ACC112 (cell line): ENCODE data around the gene TGDS.

Source experiments
- H2AFZ ChIP-seq: fragments of 200-600 bp; sonication (generic); one replicate; pipeline ENCODE4 v1.6.0; 2017; ENCODE audit warnings: antibody characterized with exemption, low read length; ENCODE audit not compliant: unreplicated experiment
- H3K27ac ChIP-seq: fragments of 200-600 bp; sonication (generic); 2 replicates; pipeline ENCODE4 v1.5.1; 2014; ENCODE audit warnings: low read depth, mild to moderate bottlenecking, antibody characterized with exemption, low read length, moderate library complexity
- H3K27me3 ChIP-seq: fragments of 200-600 bp; sonication (generic); 2 replicates; pipeline ENCODE4 v1.6.1; 2014; ENCODE audit warnings: mild to moderate bottlenecking, antibody characterized with exemption, low read length, moderate library complexity, mixed read lengths; ENCODE audit not compliant: insufficient read depth
- H3K36me3 ChIP-seq: fragments of 200-600 bp; sonication (generic); 2 replicates; pipeline ENCODE4 v1.6.1; 2016; ENCODE audit warnings: mild to moderate bottlenecking, antibody characterized with exemption, low read length, moderate library complexity, mixed read lengths; ENCODE audit not compliant: insufficient read depth
- H3K4me1 ChIP-seq: fragments of 200-600 bp; sonication (generic); one replicate; pipeline ENCODE4 v1.6.1; 2016; ENCODE audit warnings: low read length, mixed read lengths; ENCODE audit not compliant: insufficient read depth, unreplicated experiment, control insufficient read depth
- H3K4me3 ChIP-seq: fragments of 200-600 bp; sonication (generic); 2 replicates; pipeline ENCODE4 v1.5.1; 2014; ENCODE audit warnings: mild to moderate bottlenecking, low read depth, low read length
- H3K79me2 ChIP-seq: fragments of 200-600 bp; sonication (generic); one replicate; pipeline ENCODE4 v1.6.0; 2016; ENCODE audit warnings: low read length; ENCODE audit not compliant: control insufficient read depth, unreplicated experiment, insufficient read depth

Gene TGDS

GRCh38 chr13:94620286-94620896 is 24.4 kb upstream of the TGDS start:
- Histone ChIP-seq H3K4me1 (no peaks in the 10 kb centered on the region), H2AFZ (no peak overlapping the region), H3K4me3 (no peak overlapping the region), H3K27ac (no peak overlapping the region), H3K27me3 (no peaks in the 10 kb centered on the region), H3K36me3 (peaks cover 18% of the 10 kb centered on the region), H3K79me2 (peaks cover 5% of the 10 kb centered on the region)

- Histone ChIP-seq H3K4me1 (no peaks in the 10 kb centered on the region), H3K27me3 (no peaks in the 10 kb centered on the region), H3K4me3 (no peak overlapping the region), H3K36me3 (peaks cover 17% of the 10 kb centered on the region), H2AFZ (no peak overlapping the region), H3K79me2 (peaks cover 16% of the 10 kb centered on the region), H3K27ac (no peak overlapping the region)
These were observed 21.5 kb upstream of the TGDS start for GRCh38 chr13:94617389-94618000.

DNA sequence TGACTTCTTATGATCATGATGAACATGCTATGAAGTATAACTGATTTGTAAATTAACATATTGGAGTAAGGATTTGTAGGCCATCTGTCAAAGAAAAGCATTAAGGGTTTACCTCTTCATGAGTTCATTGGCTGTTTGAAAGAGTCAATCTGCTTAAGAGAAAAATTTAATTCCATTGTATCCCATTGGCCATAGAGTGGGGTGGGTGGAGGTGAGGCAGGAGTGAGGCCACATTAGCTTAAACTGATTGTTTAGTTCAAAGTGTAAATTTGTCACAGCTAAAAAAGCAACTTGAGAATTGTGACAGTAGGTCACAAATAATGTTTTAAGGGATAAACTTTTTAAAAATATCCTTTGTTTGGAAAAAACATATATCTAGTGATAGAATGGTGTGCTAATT is 17.1 kb upstream of the TGDS start:
- Histone ChIP-seq H3K27ac (no peak overlapping the region), H3K27me3 (no peaks in the 10 kb centered on the region), H3K79me2 (peaks cover 23% of the 10 kb centered on the region), H3K4me1 (peaks cover 4% of the 10 kb centered on the region), H3K36me3 (peaks cover 34% of the 10 kb centered on the region), H2AFZ (no peak overlapping the region), H3K4me3 (no peak overlapping the region)

DNA sequence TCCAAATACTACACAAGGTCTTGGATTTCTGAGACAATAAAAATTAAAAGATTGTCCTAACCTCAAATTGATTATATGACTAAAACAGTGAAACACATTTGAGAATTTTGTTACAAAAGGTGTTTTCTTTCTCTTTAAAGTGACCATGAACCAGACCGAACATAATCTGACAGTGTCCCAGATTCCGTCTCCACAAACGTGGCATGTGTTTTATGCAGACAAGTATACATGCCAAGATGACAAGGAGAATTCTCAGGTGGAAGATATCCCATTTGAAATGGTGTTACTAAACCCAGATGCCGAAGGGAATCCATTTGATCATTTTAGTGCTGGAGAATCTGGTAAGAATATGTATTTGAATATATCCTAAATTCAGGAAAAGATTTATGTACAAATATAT is 16.1 kb upstream of the TGDS start:
- Histone ChIP-seq H3K27me3 (no peaks in the 10 kb centered on the region), H3K79me2 (peaks cover 32% of the 10 kb centered on the region), H3K4me3 (no peak overlapping the region), H3K27ac (no peak overlapping the region), H2AFZ (no peak overlapping the region), H3K36me3 (peaks cover 41% of the 10 kb centered on the region), H3K4me1 (peaks cover 13% of the 10 kb centered on the region)

GRCh38 chr13:94610475-94610874 is 14.5 kb upstream of the TGDS start:
- H3K27ac ChIP-seq: no peak overlapping the region
- peaks cover 53% of the 10 kb centered on the region for H3K36me3 ChIP-seq
- H3K4me3 ChIP-seq: no peak overlapping the region
- no peaks in the 10 kb centered on the region for H3K27me3 ChIP-seq
- no peak overlapping the region for H2AFZ ChIP-seq
- H3K79me2 ChIP-seq: peaks cover 37% of the 10 kb centered on the region
- peaks cover 13% of the 10 kb centered on the region for H3K4me1 ChIP-seq

- Histone ChIP-seq H3K27me3 (no peaks in the 10 kb centered on the region), H2AFZ (no peak overlapping the region), H3K4me3 (no peak overlapping the region), H3K36me3 (peaks cover 54% of the 10 kb centered on the region), H3K79me2 (peaks cover 37% of the 10 kb centered on the region), H3K27ac (no peak overlapping the region), H3K4me1 (peaks cover 13% of the 10 kb centered on the region)
These were observed 13.2 kb upstream of the TGDS start for GRCh38 chr13:94609196-94609595.

DNA sequence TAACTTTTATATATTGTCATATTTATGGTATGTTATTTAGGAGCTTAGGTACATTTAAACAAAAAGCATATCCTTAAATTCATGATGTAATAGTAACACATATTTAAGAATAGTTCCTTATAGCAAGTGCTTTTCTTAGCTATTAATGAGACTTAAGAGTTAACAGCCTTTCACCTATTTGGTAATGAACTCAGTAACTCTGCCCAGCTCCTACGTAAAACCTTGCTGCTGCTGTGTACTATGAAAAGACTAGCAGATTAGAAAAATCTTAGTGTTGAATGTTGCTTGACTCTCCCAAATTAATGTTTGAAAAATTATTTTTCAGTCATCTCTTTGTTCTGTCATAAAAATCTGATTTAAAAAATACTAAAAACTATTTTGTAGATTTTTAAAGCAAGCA is 12.6 kb upstream of the TGDS start:
- Histone ChIP-seq H3K27me3 (no peaks in the 10 kb centered on the region), H2AFZ (no peak overlapping the region), H3K4me1 (peaks cover 13% of the 10 kb centered on the region), H3K4me3 (no peak overlapping the region), H3K27ac (no peak overlapping the region), H3K36me3 (peaks cover 54% of the 10 kb centered on the region), H3K79me2 (peaks cover 41% of the 10 kb centered on the region)

DNA sequence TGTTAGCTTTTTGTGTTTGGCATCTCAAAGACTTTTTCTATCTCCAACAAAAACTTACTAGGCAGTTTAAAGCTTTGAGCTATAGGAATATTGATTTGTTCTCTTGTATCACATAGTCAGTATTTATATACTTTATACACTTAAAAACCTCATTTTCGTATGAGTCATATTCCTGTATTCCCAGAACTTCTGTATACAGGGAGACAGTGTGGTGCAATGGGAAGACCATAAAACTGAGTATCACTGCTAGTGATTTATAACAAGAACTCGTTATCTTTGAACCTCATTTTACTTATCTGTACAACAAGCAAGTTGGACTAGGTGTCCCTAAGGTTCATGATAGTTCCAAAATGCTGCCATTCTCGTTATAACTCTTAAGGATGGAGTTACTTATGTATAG is 12.0 kb upstream of the TGDS start:
- H3K27me3 ChIP-seq: no peaks in the 10 kb centered on the region
- peaks cover 47% of the 10 kb centered on the region for H3K79me2 ChIP-seq
- peaks cover 17% of the 10 kb centered on the region for H3K4me1 ChIP-seq
- peaks cover 52% of the 10 kb centered on the region for H3K36me3 ChIP-seq
- H3K4me3 ChIP-seq: no peak overlapping the region
- no peak overlapping the region for H3K27ac ChIP-seq
- no peak overlapping the region for H2AFZ ChIP-seq

DNA sequence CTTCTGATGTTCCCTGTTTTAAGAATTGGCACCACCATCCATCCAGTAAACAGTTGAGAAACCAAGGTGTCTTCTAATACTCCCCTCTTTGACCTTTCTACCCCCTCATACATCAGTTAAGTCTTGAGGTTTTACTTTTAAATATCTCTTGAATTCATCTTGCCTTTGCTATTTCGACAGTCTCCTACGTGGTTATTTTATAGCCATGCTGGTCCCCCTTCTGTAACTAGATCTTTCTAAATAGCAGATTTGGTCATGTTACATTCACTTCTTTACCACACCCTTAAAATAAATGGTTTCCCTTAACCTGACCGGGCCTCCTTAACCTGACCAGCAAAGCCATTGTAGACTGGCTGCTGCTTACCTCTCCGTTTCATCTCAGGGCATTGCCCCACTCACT is 11.1 kb upstream of the TGDS start:
- no peak overlapping the region for H3K27ac ChIP-seq
- H3K36me3 ChIP-seq: peaks cover 48% of the 10 kb centered on the region
- peaks cover 56% of the 10 kb centered on the region for H3K79me2 ChIP-seq
- no peaks in the 10 kb centered on the region for H3K27me3 ChIP-seq
- peaks cover 17% of the 10 kb centered on the region for H3K4me1 ChIP-seq
- no peak overlapping the region for H2AFZ ChIP-seq
- no peak overlapping the region for H3K4me3 ChIP-seq

- H2AFZ ChIP-seq: no peak overlapping the region
These were observed 6.5 kb upstream of the TGDS start for GRCh38 chr13:94602467-94602866.

More at GRCh38 chr13:94602467-94602866, 6.5 kb upstream of the TGDS start:
- no peaks in the 10 kb centered on the region for H3K27me3 ChIP-seq
- peak overlapping the region; percentile 37 for H3K27ac ChIP-seq
- H3K36me3 ChIP-seq: peaks cover 17% of the 10 kb centered on the region; the same call in 1 of the 2 replicates
- peak overlapping the region; percentile 95 for H3K4me3 ChIP-seq
- H3K4me1 ChIP-seq: peaks cover 8% of the 10 kb centered on the region
- H3K79me2 ChIP-seq: peaks cover 48% of the 10 kb centered on the region
